ENCODE results near the gene LENG8.
"Not testable (repeated sequence)": the region's sequence is repeated elsewhere in the genome, so short reads cannot be mapped to it uniquely, and the experiment has no call there.

Gene LENG8

GRCh38 chr19:54492568-54492967 is 43.6 kb downstream of the LENG8 start:
- no peaks in the 10 kb centered on the region for H3K36me3 ChIP-seq (ENCODE audit: low read depth)
- H3K27ac ChIP-seq (ENCODE audit: poor library complexity, severe bottlenecking) = no peak overlapping the region
- no peaks in the 10 kb centered on the region for H3K4me1 ChIP-seq (ENCODE audit: insufficient read depth, poor library complexity, severe bottlenecking)
- H3K9me3 ChIP-seq (ENCODE audit: severe bottlenecking) = no peaks in the 10 kb centered on the region
- ATAC-seq (ENCODE audit: low read depth) (no peak), DNase-seq (ENCODE audit: low spot score) (no peak)
- no peak for TF ChIP-seq CTCF (IDR thresholded peaks at IDR 0.05; ENCODE audit: poor library complexity, severe bottlenecking)
- peaks cover 4% of the 10 kb centered on the region for H3K27me3 ChIP-seq (ENCODE audit: insufficient read depth, poor library complexity, severe bottlenecking)
- no peak overlapping the region for H3K4me3 ChIP-seq (ENCODE audit: severe bottlenecking)

GRCh38 chr19:54493056-54493455 is 44.1 kb downstream of the LENG8 start:
- ATAC-seq (ENCODE audit: low read depth); H3K9me3 ChIP-seq (ENCODE audit: severe bottlenecking); H3K4me1 ChIP-seq (ENCODE audit: insufficient read depth, poor library complexity, severe bottlenecking); DNase-seq (ENCODE audit: low spot score); H3K27ac ChIP-seq (ENCODE audit: poor library complexity, severe bottlenecking); H3K36me3 ChIP-seq (ENCODE audit: low read depth); H3K27me3 ChIP-seq (ENCODE audit: insufficient read depth, poor library complexity, severe bottlenecking); H3K4me3 ChIP-seq (ENCODE audit: severe bottlenecking): not testable (repeated sequence)

GRCh38 chr19:54493967-54494585 is 45.1 kb downstream of the LENG8 start:
- no peak for DNase-seq (ENCODE audit: low spot score)
- Histone ChIP-seq H3K27me3 (ENCODE audit: insufficient read depth, poor library complexity, severe bottlenecking) (peaks cover 1% of the 10 kb centered on the region), H3K9me3 (ENCODE audit: severe bottlenecking) (no peaks in the 10 kb centered on the region), H3K27ac (ENCODE audit: poor library complexity, severe bottlenecking) (no peak overlapping the region), H3K36me3 (ENCODE audit: low read depth) (no peaks in the 10 kb centered on the region), H3K4me3 (ENCODE audit: severe bottlenecking) (no peak overlapping the region), H3K4me1 (ENCODE audit: insufficient read depth, poor library complexity, severe bottlenecking) (no peaks in the 10 kb centered on the region)
- no peak for ATAC-seq (ENCODE audit: low read depth)
- TF ChIP-seq CTCF (IDR thresholded peaks at IDR 0.05; ENCODE audit: poor library complexity, severe bottlenecking) = no peak

- not testable (repeated sequence) for ATAC-seq (ENCODE audit: low read depth)
Observed at GRCh38 chr19:54495284-54495683, 46.3 kb downstream of the LENG8 start.

GRCh38 chr19:54497747-54498450 is 48.9 kb downstream of the LENG8 start:
- H3K27me3 ChIP-seq (ENCODE audit: insufficient read depth, poor library complexity, severe bottlenecking); DNase-seq (ENCODE audit: low spot score); H3K4me1 ChIP-seq (ENCODE audit: insufficient read depth, poor library complexity, severe bottlenecking); H3K27ac ChIP-seq (ENCODE audit: poor library complexity, severe bottlenecking); ATAC-seq (ENCODE audit: low read depth); H3K9me3 ChIP-seq (ENCODE audit: severe bottlenecking); H3K4me3 ChIP-seq (ENCODE audit: severe bottlenecking); H3K36me3 ChIP-seq (ENCODE audit: low read depth): not testable (repeated sequence)

More at GRCh38 chr19:54495284-54495683, 46.3 kb downstream of the LENG8 start:
- not testable (repeated sequence) for H3K9me3 ChIP-seq (ENCODE audit: severe bottlenecking); H3K4me3 ChIP-seq (ENCODE audit: severe bottlenecking); DNase-seq (ENCODE audit: low spot score); H3K27ac ChIP-seq (ENCODE audit: poor library complexity, severe bottlenecking); H3K36me3 ChIP-seq (ENCODE audit: low read depth); H3K4me1 ChIP-seq (ENCODE audit: insufficient read depth, poor library complexity, severe bottlenecking); H3K27me3 ChIP-seq (ENCODE audit: insufficient read depth, poor library complexity, severe bottlenecking)

GRCh38 chr19:54498451-54498772 is 49.4 kb downstream of the LENG8 start:
- H3K9me3 ChIP-seq (ENCODE audit: severe bottlenecking); H3K27me3 ChIP-seq (ENCODE audit: insufficient read depth, poor library complexity, severe bottlenecking); H3K4me3 ChIP-seq (ENCODE audit: severe bottlenecking); H3K27ac ChIP-seq (ENCODE audit: poor library complexity, severe bottlenecking); DNase-seq (ENCODE audit: low spot score); ATAC-seq (ENCODE audit: low read depth); H3K4me1 ChIP-seq (ENCODE audit: insufficient read depth, poor library complexity, severe bottlenecking); H3K36me3 ChIP-seq (ENCODE audit: low read depth): not testable (repeated sequence)

Data from RWPE2 (cell line).